ENCODE data around the gene FOXC2. TPM values are rescaled to one million over a fixed set of nuclear protein-coding genes. Genes with fewer than 3 reads are reported as not detected.
A peak's percentile ranks its signal among the peaks of the same experiment; 100 is the strongest.

FOXC2 gene
- polyA plus RNA-seq (2013), result not detected

DNA sequence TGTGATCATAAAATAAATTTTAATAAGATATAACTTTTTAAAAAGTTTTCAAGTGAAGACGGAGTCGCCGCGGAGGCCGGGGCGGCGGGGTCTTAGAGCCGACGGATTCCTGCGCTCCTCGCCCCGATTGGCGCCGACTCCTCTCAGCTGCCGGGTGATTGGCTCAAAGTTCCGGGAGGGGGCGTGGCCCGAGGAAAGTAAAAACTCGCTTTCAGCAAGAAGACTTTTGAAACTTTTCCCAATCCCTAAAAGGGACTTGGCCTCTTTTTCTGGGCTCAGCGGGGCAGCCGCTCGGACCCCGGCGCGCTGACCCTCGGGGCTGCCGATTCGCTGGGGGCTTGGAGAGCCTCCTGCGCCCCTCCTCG lies at the start of gene FOXC2:
TSS of gene FOXC2 (plus strand) at position 229 of the 365 bp plus-strand sequence. CDS start 507 bp downstream, outside the sequence.
- Histone ChIP-seq H3K4me3 (ENCODE audit: control insufficient read depth in 1 of 7, extremely low read depth in 1 of 7, insufficient read depth in 4 of 7, low read depth in 2 of 7, low read length in 6 of 7) (peak within 1 kb of the TSS in 4 of 7 experiments; percentile 36 to 64 (median 43)), H3K27me3 (replicated peaks in 2 of 5; ENCODE audit: control insufficient read depth in 4 of 5, insufficient read depth in 5 of 5, low read length in 4 of 5) (peaks cover 27 to 94% (median 42%) of the 10 kb centered on the region in 5 experiments), H3K27ac (ENCODE audit: insufficient read depth in 1 of 2, low read depth in 1 of 2, low read length in 2 of 2, poor library complexity in 1 of 2, severe bottlenecking in 2 of 2) (no peak within 1 kb of the TSS), H3K9me3 (ENCODE audit: control extremely low read depth in 1 of 5, control insufficient read depth in 4 of 5, insufficient read depth in 2 of 5, low read depth in 1 of 5, low read length in 4 of 5) (no peaks in the 10 kb centered on the region), H3K4me1 (ENCODE audit: control extremely low read depth in 1 of 4, control insufficient read depth in 4 of 4, insufficient read depth in 4 of 4, low read length in 3 of 4) (peaks cover 0 to 27% (median 11%) of the 10 kb centered on the region in 4 experiments), H3K36me3 (ENCODE audit: control insufficient read depth in 4 of 4, insufficient read depth in 4 of 4, low read length in 3 of 4) (no peaks in the 10 kb centered on the region)
- WGBS (ENCODE audit: insufficient coverage), result 1% methylated on average over 28 of the region's 30 CpGs
- DNase-seq, result peak; percentile 76 to 85 (median 85)
- ChIA-PET CTCF (no interaction called here), POLR2A (no interaction called here)

DNA sequence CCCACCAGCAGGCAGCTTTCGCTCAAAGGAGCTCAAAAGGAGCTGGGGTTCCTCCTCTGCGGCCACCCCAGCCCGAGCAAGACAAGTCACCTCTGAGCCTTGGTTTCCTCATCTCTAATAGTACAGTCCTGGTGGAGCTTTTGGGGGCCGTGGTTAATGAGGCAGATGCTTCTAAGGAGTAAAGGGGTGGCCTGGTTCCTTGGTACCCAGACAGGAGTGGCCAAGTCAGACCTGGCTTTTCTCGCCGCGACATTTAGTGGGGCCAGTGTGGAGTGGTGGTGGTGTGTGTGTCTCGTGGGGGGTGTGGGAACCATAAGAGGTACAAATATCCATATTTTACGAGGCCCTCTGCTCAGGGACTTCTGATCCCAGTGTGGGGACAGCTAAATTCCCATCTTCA lies 49.6 kb upstream of the FOXC2 start:
- CTCF ChIA-PET, result interaction anchor here (0.6 to 5.2 kb wide), 12 partner anchors 9 to 1762 kb away, joined by 3 to 59 read pairs (median 4); no protein-coding TSS in a partner anchor
- no peak for DNase-seq
- no peak overlapping the region for H3K4me3 ChIP-seq (ENCODE audit: control insufficient read depth in 1 of 7, extremely low read depth in 1 of 7, insufficient read depth in 4 of 7, low read depth in 2 of 7, low read length in 6 of 7)
- 60% methylated on average over 1 of the region's 9 CpGs for WGBS (ENCODE audit: insufficient coverage)
- peaks cover 0 to 9% (median 5%) of the 10 kb centered on the region in 4 experiments for H3K4me1 ChIP-seq (ENCODE audit: control extremely low read depth in 1 of 4, control insufficient read depth in 4 of 4, insufficient read depth in 4 of 4, low read length in 3 of 4)
- H3K27ac ChIP-seq (ENCODE audit: insufficient read depth in 1 of 2, low read depth in 1 of 2, low read length in 2 of 2, poor library complexity in 1 of 2, severe bottlenecking in 2 of 2), result no peak overlapping the region
- POLR2A ChIA-PET, result no interaction called here
- no peaks in the 10 kb centered on the region for H3K9me3 ChIP-seq (ENCODE audit: control extremely low read depth in 1 of 5, control insufficient read depth in 4 of 5, insufficient read depth in 2 of 5, low read depth in 1 of 5, low read length in 4 of 5)
- no peaks in the 10 kb centered on the region for H3K36me3 ChIP-seq (ENCODE audit: control insufficient read depth in 4 of 4, insufficient read depth in 4 of 4, low read length in 3 of 4)
- H3K27me3 ChIP-seq (replicated peaks in 2 of 5; ENCODE audit: control insufficient read depth in 4 of 5, insufficient read depth in 5 of 5, low read length in 4 of 5), result peaks cover 3 to 99% (median 56%) of the 10 kb centered on the region in 5 experiments

DNA sequence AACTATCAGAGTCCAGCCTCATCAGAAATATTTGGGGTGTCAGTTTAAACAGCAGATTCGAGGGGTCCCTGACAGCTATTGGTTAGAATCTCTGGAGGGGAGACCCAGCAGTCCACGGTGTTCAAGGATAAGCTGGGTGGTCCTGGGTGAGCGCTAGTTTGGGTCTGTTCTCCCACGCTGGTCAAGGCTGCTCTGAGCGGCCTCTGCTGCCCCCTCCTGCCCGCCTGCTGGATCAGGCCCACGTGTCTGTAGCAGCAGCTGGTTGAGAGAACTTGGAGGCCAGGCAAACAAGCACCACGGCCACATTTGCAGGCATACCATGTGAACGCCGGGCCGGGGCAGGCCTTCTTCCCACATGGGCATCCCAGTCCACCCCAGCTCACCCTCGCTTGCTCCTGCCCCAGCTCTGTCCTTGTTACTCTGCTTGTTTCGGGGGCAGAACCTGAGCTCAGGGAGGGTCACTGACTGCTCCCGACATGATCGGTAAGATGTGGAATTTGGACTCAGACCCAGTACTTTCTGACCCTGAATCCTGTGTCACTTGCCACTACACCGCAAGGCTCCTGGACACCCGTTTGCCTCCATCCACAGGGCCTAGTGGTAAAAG lies 48.9 kb upstream of the FOXC2 start:
- ChIA-PET CTCF (interaction anchor here (0.7 to 5.2 kb wide), 20 partner anchors 9 to 698 kb away, joined by 3 to 59 read pairs (median 4); no protein-coding TSS in a partner anchor), POLR2A (no interaction called here)
- no peaks in the 10 kb centered on the region for H3K9me3 ChIP-seq (ENCODE audit: control extremely low read depth in 1 of 5, control insufficient read depth in 4 of 5, insufficient read depth in 2 of 5, low read depth in 1 of 5, low read length in 4 of 5)
- H3K27ac ChIP-seq (ENCODE audit: insufficient read depth in 1 of 2, low read depth in 1 of 2, low read length in 2 of 2, poor library complexity in 1 of 2, severe bottlenecking in 2 of 2), result no peak overlapping the region
- peak; percentile 46 to 50 (median 49) for DNase-seq
- H3K4me1 ChIP-seq (ENCODE audit: control extremely low read depth in 1 of 4, control insufficient read depth in 4 of 4, insufficient read depth in 4 of 4, low read length in 3 of 4), result peaks cover 0 to 9% (median 5%) of the 10 kb centered on the region in 4 experiments
- no peaks in the 10 kb centered on the region for H3K36me3 ChIP-seq (ENCODE audit: control insufficient read depth in 4 of 4, insufficient read depth in 4 of 4, low read length in 3 of 4)
- peaks cover 3 to 99% (median 55%) of the 10 kb centered on the region in 5 experiments for H3K27me3 ChIP-seq (replicated peaks in 2 of 5; ENCODE audit: control insufficient read depth in 4 of 5, insufficient read depth in 5 of 5, low read length in 4 of 5)
- no peak overlapping the region for H3K4me3 ChIP-seq (ENCODE audit: control insufficient read depth in 1 of 7, extremely low read depth in 1 of 7, insufficient read depth in 4 of 7, low read depth in 2 of 7, low read length in 6 of 7)
- WGBS (ENCODE audit: insufficient coverage), result 30% methylated on average over 14 of the region's 17 CpGs

GRCh38 chr16:86519007-86519648 lies 47.5 kb upstream of the FOXC2 start:
- ChIA-PET CTCF (interaction anchor here (0.8 to 5.2 kb wide), 11 partner anchors 13 to 698 kb away, joined by 3 to 59 read pairs (median 4); no protein-coding TSS in a partner anchor), POLR2A (no interaction called here)
- H3K4me3 ChIP-seq (ENCODE audit: control insufficient read depth in 1 of 7, extremely low read depth in 1 of 7, insufficient read depth in 4 of 7, low read depth in 2 of 7, low read length in 6 of 7), result no peak overlapping the region
- H3K27ac ChIP-seq (ENCODE audit: insufficient read depth in 1 of 2, low read depth in 1 of 2, low read length in 2 of 2, poor library complexity in 1 of 2, severe bottlenecking in 2 of 2), result no peak overlapping the region
- H3K9me3 ChIP-seq (ENCODE audit: control extremely low read depth in 1 of 5, control insufficient read depth in 4 of 5, insufficient read depth in 2 of 5, low read depth in 1 of 5, low read length in 4 of 5), result no peaks in the 10 kb centered on the region
- peaks cover 3 to 97% (median 44%) of the 10 kb centered on the region in 5 experiments for H3K27me3 ChIP-seq (replicated peaks in 2 of 5; ENCODE audit: control insufficient read depth in 4 of 5, insufficient read depth in 5 of 5, low read length in 4 of 5)
- no peak for DNase-seq
- peaks cover 0 to 9% (median 5%) of the 10 kb centered on the region in 4 experiments for H3K4me1 ChIP-seq (ENCODE audit: control extremely low read depth in 1 of 4, control insufficient read depth in 4 of 4, insufficient read depth in 4 of 4, low read length in 3 of 4)
- H3K36me3 ChIP-seq (ENCODE audit: control insufficient read depth in 4 of 4, insufficient read depth in 4 of 4, low read length in 3 of 4), result no peaks in the 10 kb centered on the region
- WGBS (ENCODE audit: insufficient coverage), result 86% methylated on average over 14 of the region's 16 CpGs

- WGBS (ENCODE audit: insufficient coverage), result 13% methylated on average over 29 of the region's 31 CpGs
- peaks cover 2 to 94% (median 44%) of the 10 kb centered on the region in 5 experiments for H3K27me3 ChIP-seq (replicated peaks in 2 of 5; ENCODE audit: control insufficient read depth in 4 of 5, insufficient read depth in 5 of 5, low read length in 4 of 5)
- ChIA-PET CTCF (interaction anchor here (0.5 to 5.2 kb wide), 10 partner anchors 14 to 698 kb away, joined by 3 to 59 read pairs (median 4); no protein-coding TSS in a partner anchor), POLR2A (no interaction called here)
- no peaks in the 10 kb centered on the region for H3K36me3 ChIP-seq (ENCODE audit: control insufficient read depth in 4 of 4, insufficient read depth in 4 of 4, low read length in 3 of 4)
- no peaks in the 10 kb centered on the region for H3K9me3 ChIP-seq (ENCODE audit: control extremely low read depth in 1 of 5, control insufficient read depth in 4 of 5, insufficient read depth in 2 of 5, low read depth in 1 of 5, low read length in 4 of 5)
- H3K4me3 ChIP-seq (ENCODE audit: control insufficient read depth in 1 of 7, extremely low read depth in 1 of 7, insufficient read depth in 4 of 7, low read depth in 2 of 7, low read length in 6 of 7), result no peak overlapping the region
- peak; percentile 56 to 70 (median 67) for DNase-seq
- peaks cover 0 to 9% (median 5%) of the 10 kb centered on the region in 4 experiments for H3K4me1 ChIP-seq (ENCODE audit: control extremely low read depth in 1 of 4, control insufficient read depth in 4 of 4, insufficient read depth in 4 of 4, low read length in 3 of 4)
- no peak overlapping the region for H3K27ac ChIP-seq (ENCODE audit: insufficient read depth in 1 of 2, low read depth in 1 of 2, low read length in 2 of 2, poor library complexity in 1 of 2, severe bottlenecking in 2 of 2)
These were observed 46.8 kb upstream of the FOXC2 start for GRCh38 chr16:86519649-86520316.

DNA sequence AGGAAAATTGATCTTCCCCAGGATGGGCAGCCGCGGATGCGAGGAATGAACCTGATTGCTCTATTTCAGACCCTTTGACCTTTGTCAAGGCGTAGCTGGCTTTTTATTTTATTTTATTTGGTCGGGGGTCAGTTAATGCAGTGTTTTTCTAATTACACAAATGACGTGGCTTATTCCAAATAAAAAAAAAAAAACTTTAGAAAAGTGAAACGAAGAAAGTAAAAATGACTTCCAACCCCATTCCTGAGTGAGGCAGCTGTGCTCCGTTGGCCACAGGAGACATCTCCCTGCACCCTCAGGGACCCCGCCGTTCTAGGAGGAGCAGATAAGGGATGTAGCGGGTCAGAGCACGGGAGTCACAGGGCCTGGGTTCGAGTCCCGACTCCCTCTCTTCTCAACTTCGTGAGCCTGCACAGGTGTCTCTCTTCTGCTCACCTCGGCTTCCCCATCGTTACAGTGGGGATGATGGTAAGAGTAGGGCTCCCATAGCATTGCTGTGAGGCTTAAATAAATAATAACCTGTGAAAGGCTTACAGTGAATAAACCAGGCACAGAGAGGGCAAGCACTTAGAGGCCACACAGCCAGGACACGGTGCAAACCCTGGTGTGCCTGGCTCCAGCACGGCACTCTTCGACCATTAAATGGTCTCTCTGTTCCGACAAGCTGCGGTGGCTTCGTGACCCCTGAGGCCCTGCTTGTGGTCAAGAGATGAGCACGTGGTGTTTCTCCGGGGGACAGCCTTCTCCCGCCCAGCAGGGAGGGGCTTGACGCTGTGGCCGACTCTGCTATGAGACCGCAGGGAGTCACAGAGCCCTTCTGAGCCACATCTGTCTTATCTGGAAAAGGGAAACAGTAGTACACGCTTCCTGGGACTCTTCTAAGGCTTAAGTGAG lies 46.1 kb upstream of the FOXC2 start:
- no peak overlapping the region for H3K27ac ChIP-seq (ENCODE audit: insufficient read depth in 1 of 2, low read depth in 1 of 2, low read length in 2 of 2, poor library complexity in 1 of 2, severe bottlenecking in 2 of 2)
- POLR2A ChIA-PET, result no interaction called here
- no peaks in the 10 kb centered on the region for H3K9me3 ChIP-seq (ENCODE audit: control extremely low read depth in 1 of 5, control insufficient read depth in 4 of 5, insufficient read depth in 2 of 5, low read depth in 1 of 5, low read length in 4 of 5)
- peaks cover 0 to 9% (median 5%) of the 10 kb centered on the region in 4 experiments for H3K4me1 ChIP-seq (ENCODE audit: control extremely low read depth in 1 of 4, control insufficient read depth in 4 of 4, insufficient read depth in 4 of 4, low read length in 3 of 4)
- H3K36me3 ChIP-seq (ENCODE audit: control insufficient read depth in 4 of 4, insufficient read depth in 4 of 4, low read length in 3 of 4), result no peaks in the 10 kb centered on the region
- 61% methylated on average over 22 of the region's 30 CpGs for WGBS (ENCODE audit: insufficient coverage)
- CTCF ChIA-PET, result interaction anchor here (0.5 to 5.2 kb wide), 14 partner anchors 9 to 1275 kb away, joined by 3 to 59 read pairs (median 4); no protein-coding TSS in a partner anchor
- no peak for DNase-seq
- H3K27me3 ChIP-seq (replicated peaks in 2 of 5; ENCODE audit: control insufficient read depth in 4 of 5, insufficient read depth in 5 of 5, low read length in 4 of 5), result peaks cover 0 to 86% (median 37%) of the 10 kb centered on the region in 5 experiments
- H3K4me3 ChIP-seq (ENCODE audit: control insufficient read depth in 1 of 7, extremely low read depth in 1 of 7, insufficient read depth in 4 of 7, low read depth in 2 of 7, low read length in 6 of 7), result no peak overlapping the region
